ENCODE measurements around the gene RASGEF1C.

Gene RASGEF1C

DNA sequence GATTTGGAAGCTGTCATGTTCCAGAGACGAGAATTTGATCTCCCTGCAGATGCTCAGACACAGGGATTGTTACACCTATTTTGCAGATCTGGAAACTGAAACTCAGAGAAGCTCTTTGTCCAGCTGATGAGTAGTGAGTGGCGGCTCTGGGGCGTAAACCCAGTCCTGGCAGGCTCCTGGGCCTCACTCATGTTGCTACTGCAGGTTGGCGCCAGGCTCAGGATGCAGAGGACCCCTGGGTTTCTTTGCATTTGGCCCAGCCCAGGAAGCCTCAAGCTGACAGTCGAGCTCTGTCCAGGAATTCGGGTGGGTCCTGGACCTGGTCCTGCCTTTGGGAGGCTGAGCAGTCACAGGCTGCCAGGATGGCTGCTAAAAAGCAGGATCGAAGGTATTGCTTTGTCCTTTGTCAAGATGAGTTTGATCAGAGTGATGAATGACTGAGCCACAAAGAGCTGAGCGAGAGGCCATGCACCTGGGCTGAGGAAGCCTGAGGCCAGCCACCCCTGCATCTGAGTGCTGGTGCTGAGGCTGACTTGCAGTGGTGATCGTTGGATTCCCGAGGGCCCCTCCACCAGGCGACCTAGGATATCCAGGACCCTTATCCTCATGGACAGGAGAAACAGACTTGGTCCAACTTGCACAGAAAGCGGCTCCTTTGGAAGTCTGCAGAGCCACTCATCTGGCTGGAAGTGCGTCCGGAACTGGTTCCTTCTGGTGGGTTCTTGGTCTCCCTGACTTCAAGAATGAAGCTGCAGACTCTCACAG, 129.1 kb downstream of the RASGEF1C start:
- no peak for DNase-seq

DNA sequence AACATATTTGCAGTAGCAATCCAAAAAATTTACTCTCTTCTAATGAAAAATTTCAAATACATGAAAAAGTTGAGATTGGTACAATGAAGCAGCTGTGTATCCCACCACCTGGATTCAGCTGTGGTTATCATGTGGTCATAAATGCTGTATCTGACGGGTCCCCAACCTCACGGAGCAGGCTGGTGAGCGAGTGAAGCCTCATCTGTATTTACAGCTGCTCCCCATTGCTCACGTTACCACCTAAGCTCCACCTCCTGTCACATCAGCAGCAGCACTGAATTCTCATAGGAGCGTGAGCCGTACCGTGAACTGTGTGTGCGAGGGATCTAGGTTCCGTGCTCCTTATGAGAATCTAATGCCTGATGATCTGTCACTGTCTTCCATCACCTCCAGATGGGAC, 130.7 kb downstream of the RASGEF1C start:
- no peak for DNase-seq

DNA sequence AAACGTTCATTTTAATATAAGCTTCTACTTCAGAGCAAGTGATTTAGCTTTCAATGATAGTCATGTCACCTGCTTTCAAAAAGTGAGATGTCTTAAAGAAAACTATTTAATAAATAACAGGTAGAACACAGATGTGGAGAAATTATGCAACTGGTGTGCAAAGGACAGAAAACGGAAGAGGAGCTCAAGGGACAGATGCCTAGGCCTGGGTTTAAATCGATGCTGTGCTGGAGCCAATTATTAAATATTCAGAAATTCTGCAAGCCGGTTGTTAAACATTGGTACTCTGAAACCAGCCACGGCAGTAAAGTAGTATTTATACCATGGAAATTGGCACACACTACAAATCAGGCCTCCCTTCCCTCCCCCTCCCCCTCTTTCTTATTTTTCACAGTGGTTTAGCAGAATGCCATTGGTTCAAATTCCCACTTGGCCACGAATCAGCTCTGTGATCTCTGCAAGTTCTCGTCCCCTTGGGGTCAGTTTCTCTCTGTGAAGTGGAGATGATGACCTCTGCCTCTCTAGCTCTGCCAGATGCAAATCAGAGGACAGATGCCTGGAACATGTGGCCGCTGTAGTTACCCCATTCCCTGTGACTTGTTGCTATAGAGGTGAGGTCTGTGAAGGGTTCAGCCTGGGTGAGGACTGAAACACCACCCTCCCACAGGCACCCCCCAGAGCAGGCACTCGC, 131.3 kb downstream of the RASGEF1C start:
- DNase-seq = no peak

DNA sequence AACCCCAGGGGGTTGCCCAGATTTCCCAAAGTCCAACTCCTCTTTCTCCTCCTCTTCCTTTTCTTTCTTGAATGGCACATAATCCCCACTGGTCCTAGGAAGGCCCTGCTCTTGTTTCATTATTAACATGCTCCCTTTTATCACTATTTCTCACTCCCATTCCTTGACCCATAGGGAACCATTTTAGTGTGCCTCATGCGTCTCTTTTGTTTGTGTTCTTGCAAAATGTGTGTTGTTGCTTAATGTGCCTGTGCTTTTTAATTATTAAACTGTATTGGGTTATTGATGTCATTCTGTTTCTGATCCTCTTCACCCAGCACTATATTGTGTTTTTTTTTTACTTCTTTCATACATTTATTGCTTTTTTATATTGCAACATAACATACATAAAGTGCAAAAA, 133.3 kb downstream of the RASGEF1C start:
- DNase-seq = no peak

- DNase-seq = no peak
Observed at GRCh38 chr5:180074462-180074861, 134.5 kb downstream of the RASGEF1C start.

- no peak for DNase-seq
Observed at GRCh38 chr5:180072556-180072955, 136.5 kb downstream of the RASGEF1C start.

GRCh38 chr5:180072256-180072548, 136.8 kb downstream of the RASGEF1C start:
- no peak for DNase-seq

DNA sequence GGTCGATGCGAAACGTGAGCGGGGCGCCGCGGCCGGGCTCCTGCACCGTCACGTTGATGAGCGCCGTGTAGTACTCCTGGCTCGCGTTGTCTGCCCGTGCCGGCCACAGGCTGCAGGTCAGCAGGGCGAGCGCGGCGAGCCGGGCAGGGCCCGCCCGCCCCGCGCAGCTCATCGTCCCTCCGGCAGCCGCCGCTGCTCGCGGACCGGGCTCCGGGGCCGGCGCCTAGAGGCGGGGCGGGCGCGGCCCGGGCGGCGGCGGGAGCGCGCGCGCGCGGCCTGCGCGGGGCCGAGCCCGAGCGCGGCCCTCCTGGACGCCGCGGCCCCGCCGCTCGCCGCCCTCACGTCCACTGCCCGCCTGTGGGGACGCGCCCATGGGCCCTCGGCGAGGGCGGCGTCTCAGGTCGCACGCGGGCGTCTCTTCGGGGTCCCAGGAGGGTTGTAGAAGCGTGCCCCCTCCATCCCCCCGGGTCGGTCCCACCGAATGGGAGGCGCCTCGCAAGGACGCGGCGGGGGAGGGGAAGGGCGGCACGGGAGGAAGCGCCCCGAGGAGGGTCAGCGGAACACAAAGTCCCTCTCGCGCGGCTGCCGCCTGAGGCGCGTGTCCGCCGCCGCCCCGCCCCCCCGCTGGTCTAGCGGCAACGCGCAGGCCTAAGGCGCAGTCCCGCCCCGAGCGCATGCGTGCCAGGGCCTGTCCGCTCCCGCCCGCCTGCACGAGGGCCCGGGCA, 137.3 kb downstream of the RASGEF1C start, which contains the start of gene RNF130:
Gene RNF130 (minus strand): TSS at position 229 of the 725 bp plus-strand sequence. CDS start 57 bp downstream, at position 172.
- peak; percentile 95 for DNase-seq

- peak; percentile 48 for DNase-seq
Observed at GRCh38 chr5:180070756-180071530, 138.1 kb downstream of the RASGEF1C start.

GRCh38 chr5:180069589-180070247, 139.3 kb downstream of the RASGEF1C start:
- no peak for DNase-seq

GRCh38 chr5:180068519-180069090, 140.4 kb downstream of the RASGEF1C start:
- no peak for DNase-seq

DNA sequence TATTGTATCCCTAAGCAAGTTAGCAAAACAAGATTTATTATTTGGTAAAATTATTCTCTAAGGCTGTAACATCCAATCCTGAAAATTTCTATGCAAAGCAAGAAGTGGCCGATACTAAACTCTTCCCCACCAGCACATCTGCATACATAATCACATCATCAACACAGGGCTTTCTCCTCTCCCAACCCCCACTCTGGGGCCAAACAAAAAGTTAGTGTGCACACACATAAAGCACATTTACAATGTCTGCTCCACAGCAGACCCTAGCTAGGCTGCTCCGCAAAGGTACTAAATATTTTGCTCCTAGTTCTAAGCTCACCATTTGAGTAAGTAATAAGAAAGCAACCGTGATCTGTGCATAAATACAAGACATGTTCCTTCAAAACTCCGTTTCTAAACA, 141.0 kb downstream of the RASGEF1C start:
- DNase-seq = no peak

DNA sequence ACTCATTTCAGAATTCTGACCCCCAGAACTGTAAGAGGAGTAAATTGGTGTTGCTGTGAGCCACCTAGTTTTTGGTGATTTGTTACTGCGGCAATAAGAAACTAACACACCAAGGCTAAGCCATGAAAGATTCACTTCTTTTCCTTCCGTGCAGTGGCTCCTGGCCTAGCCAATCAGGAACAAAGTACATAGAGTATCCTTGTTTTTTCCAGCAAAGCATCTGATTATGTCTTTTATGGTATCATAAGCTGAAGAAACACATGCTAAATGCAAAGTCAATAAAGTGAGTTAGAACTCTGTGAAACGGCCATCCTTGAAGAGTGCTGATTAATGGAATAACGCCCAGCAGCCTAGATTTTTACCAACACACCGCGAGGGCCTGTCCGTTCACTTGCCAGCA, 148.8 kb downstream of the RASGEF1C start:
- DNase-seq = no peak

DNA sequence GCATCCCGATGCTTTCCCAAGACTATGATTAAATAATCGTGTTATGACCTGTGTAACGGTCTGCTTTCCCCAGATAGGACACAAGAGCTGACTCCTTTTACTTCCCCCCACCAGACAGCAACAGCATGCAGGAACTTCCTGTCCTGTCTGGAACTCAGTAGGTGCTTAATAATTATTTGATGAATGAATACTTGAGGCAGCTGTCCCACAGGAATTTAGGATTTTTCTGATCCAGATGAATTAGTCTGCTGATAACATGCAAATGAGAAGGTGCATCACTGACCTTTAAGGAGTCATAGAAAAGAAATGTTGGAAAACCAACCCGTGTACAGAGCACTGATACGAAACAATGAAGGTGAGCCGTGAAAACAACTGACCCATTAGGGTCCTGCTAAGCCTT, 149.7 kb downstream of the RASGEF1C start:
- DNase-seq = no peak

GRCh38 chr5:180056153-180056552, 152.9 kb downstream of the RASGEF1C start:
- DNase-seq = no peak

- no peak for DNase-seq
Observed at GRCh38 chr5:180054226-180054625, 154.8 kb downstream of the RASGEF1C start.

DNA sequence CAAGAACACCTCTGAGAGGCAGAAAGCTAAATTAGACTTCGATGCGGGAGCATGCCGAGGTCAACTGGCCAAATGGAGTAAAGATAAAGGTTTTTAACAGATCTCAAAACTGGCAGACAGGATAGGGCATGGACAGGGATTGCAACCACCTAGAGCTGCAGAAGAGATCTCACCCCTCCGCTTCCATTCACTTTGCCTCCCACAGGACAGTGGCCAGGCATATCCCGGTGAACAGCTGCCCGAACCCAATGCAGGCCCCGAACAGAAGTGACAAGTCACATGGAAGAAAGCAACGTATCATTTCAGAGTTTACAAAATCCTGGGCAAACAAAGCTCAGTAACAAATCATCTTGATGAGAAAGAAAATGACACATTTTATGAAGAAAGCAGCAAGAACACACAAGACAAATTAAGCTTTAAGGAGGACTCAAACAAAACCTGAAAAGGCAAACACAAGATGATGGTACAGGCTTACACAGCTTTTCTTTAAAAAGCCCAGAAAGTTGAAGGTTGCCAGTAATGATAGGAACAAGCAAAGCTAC, 155.9 kb downstream of the RASGEF1C start:
- no peak for DNase-seq

GRCh38 chr5:180052211-180052818, 156.7 kb downstream of the RASGEF1C start:
- no peak for DNase-seq

Measured in fibroblast of skin of scalp (primary cell).